ENCODE data around the gene SEMA5B.

DNA sequence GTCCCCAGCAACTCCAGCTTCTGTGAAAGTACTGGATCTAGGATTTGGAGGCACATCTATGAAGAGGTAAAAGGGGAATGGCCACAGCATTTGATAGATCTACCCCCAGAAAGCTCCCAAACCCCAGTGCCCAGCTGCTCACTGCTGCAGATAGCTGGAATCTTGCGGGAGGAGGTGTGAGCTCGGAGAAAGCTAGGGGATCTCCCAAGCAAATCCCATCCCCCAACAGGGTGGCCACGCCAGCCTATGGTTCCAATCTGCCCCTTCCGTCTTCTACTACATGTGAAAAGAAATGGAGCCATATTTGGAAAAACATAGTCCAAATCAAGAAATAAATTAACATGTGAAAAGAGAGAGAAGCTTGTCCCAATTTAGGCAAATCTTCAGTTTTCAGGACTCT lies 42.0 kb downstream of the SEMA5B start:
- no peak for TF ChIP-seq POLR2AphosphoS5 (IDR thresholded peaks at IDR 0.05; ENCODE audit: low read depth, low read length)
- TF ChIP-seq, protein P1, sequence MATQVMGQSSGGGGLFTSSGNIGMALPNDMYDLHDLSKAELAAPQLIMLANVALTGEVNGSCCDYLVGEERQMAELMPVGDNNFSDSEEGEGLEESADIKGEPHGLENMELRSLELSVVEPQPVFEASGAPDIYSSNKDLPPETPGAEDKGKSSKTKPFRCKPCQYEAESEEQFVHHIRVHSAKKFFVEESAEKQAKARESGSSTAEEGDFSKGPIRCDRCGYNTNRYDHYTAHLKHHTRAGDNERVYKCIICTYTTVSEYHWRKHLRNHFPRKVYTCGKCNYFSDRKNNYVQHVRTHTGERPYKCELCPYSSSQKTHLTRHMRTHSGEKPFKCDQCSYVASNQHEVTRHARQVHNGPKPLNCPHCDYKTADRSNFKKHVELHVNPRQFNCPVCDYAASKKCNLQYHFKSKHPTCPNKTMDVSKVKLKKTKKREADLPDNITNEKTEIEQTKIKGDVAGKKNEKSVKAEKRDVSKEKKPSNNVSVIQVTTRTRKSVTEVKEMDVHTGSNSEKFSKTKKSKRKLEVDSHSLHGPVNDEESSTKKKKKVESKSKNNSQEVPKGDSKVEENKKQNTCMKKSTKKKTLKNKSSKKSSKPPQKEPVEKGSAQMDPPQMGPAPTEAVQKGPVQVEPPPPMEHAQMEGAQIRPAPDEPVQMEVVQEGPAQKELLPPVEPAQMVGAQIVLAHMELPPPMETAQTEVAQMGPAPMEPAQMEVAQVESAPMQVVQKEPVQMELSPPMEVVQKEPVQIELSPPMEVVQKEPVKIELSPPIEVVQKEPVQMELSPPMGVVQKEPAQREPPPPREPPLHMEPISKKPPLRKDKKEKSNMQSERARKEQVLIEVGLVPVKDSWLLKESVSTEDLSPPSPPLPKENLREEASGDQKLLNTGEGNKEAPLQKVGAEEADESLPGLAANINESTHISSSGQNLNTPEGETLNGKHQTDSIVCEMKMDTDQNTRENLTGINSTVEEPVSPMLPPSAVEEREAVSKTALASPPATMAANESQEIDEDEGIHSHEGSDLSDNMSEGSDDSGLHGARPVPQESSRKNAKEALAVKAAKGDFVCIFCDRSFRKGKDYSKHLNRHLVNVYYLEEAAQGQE (IDR thresholded peaks at IDR 0.05; ENCODE audit: insufficient read depth in 1 of 2, low read depth in 2 of 2, low read length in 2 of 2), result no peak
- TF ChIP-seq SIN3A (IDR thresholded peaks at IDR 0.05; ENCODE audit: borderline replicate concordance, insufficient read depth, low read length), result no peak
- TF ChIP-seq TAF1 (IDR thresholded peaks at IDR 0.05; ENCODE audit: borderline replicate concordance, insufficient read depth, low read length), result no peak
- no peak for TF ChIP-seq FOXP2 (optimal IDR thresholded peaks at IDR 0.05; ENCODE audit: borderline replicate concordance, extremely low read depth, extremely low read length, insufficient read depth)

Measured in PFSK-1 (cell line).